D341Med (cell line): ENCODE measurements around the gene SLC30A2.
"Not testable (repeated sequence)": the region's sequence is repeated elsewhere in the genome, so short reads cannot be mapped to it uniquely, and the experiment has no call there.

ENCODE experiments used
- DNase-seq: peaks from one replicate; pipeline ENCODE4 v3.0.0; 2012; ENCODE audit warnings: low spot score

Gene SLC30A2

GRCh38 chr1:26045722-26046245 lies at the start of gene SLC30A2:
Gene SLC30A2 (minus strand): TSS chr1:26046118. CDS start chr1:26045896, 222 bp downstream.
- DNase-seq: peak; percentile 64

GRCh38 chr1:26094677-26095383 lies 48.9 kb upstream of the SLC30A2 start:
- no peak for DNase-seq

DNA sequence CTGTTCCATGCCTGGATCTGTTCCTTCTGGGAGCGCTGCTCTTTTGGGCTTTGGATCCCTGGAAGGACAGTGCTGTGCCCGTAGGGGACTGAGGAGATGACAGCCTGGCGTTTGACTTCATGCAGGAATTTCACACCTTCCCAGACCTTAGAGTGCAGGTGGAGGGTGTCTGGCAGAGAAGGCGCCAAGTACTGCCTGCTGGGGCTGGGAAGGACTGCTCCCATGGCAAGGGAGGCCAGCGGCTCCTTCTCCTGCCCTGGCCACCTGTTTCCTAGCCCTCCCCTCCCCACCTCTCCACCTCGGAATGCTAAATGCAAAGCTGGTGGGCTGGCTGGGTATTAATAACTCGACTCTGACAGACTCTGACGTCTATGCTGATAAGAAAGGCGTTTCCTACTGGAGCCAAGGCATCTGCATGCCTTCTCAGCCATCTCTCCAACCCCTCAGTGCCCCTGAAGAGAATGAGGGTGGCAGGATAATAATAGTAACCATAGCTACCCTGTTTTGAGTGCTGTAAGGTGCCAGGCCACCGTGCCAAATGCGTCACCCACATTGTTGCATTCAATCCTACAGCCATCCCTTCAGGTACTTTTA lies 48.3 kb upstream of the SLC30A2 start:
- no peak for DNase-seq

- DNase-seq: not testable (repeated sequence)
These were observed 47.7 kb upstream of the SLC30A2 start for GRCh38 chr1:26093569-26093968.

GRCh38 chr1:26092422-26092821 lies 46.5 kb upstream of the SLC30A2 start:
- no peak for DNase-seq

DNA sequence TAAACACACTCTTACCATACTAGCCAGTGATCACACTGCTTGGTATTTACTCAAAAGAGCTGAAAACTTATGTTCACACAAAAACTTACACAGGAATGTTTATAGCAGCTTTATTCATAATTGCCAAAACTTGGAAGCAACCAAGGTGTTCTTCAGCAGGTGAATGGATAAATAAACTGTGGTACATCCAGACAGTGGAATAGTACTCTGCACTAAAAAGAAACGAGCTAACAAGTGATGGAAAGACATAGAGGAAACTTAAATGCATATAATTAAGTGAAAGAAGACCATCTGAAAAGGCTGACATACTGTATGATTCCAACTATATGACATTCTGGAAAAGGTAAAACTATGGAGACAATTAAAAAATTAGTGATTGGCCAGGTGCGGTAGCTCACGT lies 45.0 kb upstream of the SLC30A2 start:
- DNase-seq: no peak

GRCh38 chr1:26089125-26089524 lies 43.2 kb upstream of the SLC30A2 start:
- no peak for DNase-seq

GRCh38 chr1:26084844-26085243 lies 38.9 kb upstream of the SLC30A2 start:
- DNase-seq: no peak

DNA sequence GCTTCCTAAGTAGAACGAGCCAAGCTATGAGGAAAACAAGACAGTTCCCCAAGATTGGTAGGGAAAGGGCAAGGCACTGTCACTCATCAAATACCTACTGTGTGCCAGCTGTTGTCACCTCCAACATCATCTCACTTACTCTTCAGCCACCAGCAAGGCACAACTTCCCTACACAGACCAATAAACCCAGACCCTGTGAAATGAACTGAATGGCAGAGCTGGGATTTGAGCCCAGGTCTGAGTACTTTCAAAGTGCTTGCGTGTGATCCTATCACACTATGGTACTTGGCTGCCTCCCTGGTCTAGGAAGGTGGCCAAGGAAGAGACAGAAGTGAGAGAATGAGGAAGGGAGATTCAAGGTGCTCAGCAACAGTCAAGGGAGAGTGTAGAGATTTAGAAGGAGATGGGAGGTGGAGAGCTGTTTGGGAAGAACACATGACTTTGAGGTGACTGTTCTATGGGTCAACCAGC lies 38.2 kb upstream of the SLC30A2 start:
- DNase-seq: no peak

GRCh38 chr1:26083208-26083607 lies 37.3 kb upstream of the SLC30A2 start:
- no peak for DNase-seq

DNA sequence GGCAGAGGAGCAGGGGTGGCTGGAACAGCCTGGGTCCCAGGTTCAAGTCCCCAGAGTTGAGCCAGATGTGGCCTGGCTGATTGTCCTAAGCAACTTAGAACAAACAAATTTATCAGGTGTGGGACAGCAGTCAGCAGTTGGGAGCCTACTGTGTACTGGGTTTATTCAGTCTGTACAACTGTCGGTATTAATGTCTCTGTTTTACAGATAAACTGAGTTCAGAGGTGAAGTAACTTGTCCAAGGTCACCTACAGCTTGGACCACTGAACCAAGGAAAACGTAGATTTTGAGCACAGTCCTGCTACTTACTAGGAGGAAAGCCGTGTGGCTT lies 36.1 kb upstream of the SLC30A2 start:
- no peak for DNase-seq

- no peak for DNase-seq
These were observed 35.5 kb upstream of the SLC30A2 start for GRCh38 chr1:26081267-26082019.

- no peak for DNase-seq
These were observed 34.3 kb upstream of the SLC30A2 start for GRCh38 chr1:26079960-26080814.

GRCh38 chr1:26079178-26079563 lies 33.3 kb upstream of the SLC30A2 start:
- no peak for DNase-seq

GRCh38 chr1:26078286-26079177 lies 32.6 kb upstream of the SLC30A2 start:
- DNase-seq: no peak

- DNase-seq: no peak
These were observed 31.6 kb upstream of the SLC30A2 start for GRCh38 chr1:26077524-26077923.

DNA sequence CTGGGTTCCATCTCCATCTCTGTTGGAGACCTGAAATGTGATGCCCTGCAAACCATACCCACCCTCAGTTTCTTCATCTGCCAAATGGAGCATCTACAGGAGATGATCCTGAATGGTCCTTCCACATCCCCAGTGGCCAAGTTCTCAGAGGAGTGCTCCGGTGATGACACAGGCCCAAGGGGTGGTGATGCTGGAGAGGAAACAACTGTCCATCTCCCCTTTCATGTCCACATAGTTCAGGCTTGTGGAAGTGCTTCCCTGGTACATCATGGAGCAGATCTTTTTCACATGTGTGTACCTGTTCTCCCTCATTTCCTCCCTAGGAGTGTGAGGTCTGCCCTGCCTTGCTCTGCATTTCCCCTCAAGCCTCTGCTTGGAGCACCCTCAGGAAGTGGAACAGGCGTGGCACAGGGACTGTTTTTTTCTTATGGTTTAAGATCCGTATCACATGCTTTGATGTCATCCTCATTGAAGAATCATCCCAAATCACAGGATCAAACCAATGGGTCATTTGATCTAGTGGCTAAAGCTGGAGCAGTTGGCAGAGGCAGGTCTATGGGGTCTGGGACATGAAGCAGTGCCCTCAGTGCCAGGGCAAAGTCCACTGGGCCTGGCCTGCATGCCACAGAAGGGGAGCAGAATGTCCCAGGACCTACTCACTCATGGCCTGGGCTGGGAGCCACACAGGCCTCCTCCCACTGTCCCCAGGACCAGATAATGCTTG lies 29.7 kb upstream of the SLC30A2 start:
- DNase-seq: no peak

DNA sequence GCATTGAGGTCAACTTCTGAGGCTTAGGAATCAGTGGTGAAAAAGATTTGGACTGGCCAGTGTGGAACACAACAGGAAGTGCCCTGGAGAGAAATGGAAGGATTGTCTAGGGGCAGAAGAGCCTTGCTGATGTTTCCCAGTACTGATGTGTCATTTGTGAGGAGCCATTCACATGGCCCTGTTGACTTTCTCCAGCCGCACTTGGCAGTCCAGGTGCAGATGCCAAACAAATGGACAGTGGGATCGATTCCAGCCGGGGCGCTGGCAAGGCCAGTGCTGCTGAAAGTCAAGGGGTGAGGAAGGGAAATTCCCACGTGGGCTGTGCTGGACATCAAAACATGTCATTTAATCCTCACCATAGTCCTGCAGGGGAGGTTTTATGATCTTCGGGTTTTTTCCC lies 26.4 kb upstream of the SLC30A2 start:
- DNase-seq: no peak

- no peak for DNase-seq
These were observed 25.0 kb upstream of the SLC30A2 start for GRCh38 chr1:26070963-26071342.

DNA sequence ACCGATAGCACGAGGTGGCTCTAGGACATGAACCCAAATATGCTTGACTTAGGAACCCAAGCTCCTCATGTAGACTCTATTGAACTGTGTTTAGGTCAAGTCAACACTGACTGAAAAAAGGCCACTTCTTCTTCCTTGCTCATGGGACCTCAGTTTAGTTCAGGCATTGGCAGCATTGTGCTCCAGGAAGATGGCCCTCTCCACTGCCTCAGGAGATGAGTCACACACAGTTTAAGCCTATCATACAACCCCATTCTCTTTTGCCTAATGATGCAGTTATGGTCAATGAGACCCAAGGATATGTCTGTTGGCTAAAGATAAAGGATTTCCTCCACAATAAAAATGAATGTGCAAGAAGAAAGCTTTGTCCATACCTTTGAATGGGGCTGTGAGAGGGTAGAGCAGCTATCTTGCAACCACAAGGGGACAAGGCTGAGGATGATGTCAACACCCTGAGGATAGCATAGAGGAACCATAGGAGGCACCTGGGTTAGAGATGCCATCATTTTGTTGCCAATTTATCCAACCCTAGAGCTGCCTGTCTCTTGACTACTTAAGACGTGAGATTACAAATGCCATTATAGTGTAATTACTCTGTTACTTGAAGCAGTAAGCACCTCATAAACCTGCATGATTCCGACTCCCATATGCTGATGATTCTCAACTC lies 24.5 kb upstream of the SLC30A2 start:
- no peak for DNase-seq
